HG03565 (cell line): ENCODE results near the gene L3MBTL4.

Source experiments
- ATAC-seq: cut with Tn5 transposase; IDR thresholded peaks from one replicate; pipeline ENCODE4 v1.9.1; 2021; ENCODE audit warnings: mild to moderate bottlenecking, moderate library complexity; ENCODE audit not compliant: unreplicated experiment

Gene L3MBTL4

GRCh38 chr18:6366776-6367175, 47.9 kb downstream of the L3MBTL4 start:
- no peak for ATAC-seq

GRCh38 chr18:6365385-6365784, 49.3 kb downstream of the L3MBTL4 start:
- no peak for ATAC-seq

- peak; percentile 73 for ATAC-seq
Observed at GRCh38 chr18:6363216-6363615, 51.5 kb downstream of the L3MBTL4 start.

- no peak for ATAC-seq
Observed at GRCh38 chr18:6362559-6363129, 52.1 kb downstream of the L3MBTL4 start.

GRCh38 chr18:6357668-6358067, 57.0 kb downstream of the L3MBTL4 start:
- no peak for ATAC-seq

- peak; percentile 71 for ATAC-seq
Observed at GRCh38 chr18:6355789-6356589, 58.7 kb downstream of the L3MBTL4 start.

- no peak for ATAC-seq
Observed at GRCh38 chr18:6352275-6352674, 62.4 kb downstream of the L3MBTL4 start.

- ATAC-seq: no peak
Observed at GRCh38 chr18:6342990-6343389, 71.7 kb downstream of the L3MBTL4 start.

GRCh38 chr18:6341709-6342108, 73.0 kb downstream of the L3MBTL4 start:
- ATAC-seq: no peak

GRCh38 chr18:6341303-6341702, 73.4 kb downstream of the L3MBTL4 start:
- ATAC-seq: no peak

GRCh38 chr18:6340121-6340520, 74.6 kb downstream of the L3MBTL4 start:
- no peak for ATAC-seq

GRCh38 chr18:6336239-6336638, 78.5 kb downstream of the L3MBTL4 start:
- no peak for ATAC-seq

- no peak for ATAC-seq
Observed at GRCh38 chr18:6333981-6334380, 80.7 kb downstream of the L3MBTL4 start.

- no peak for ATAC-seq
Observed at GRCh38 chr18:6331872-6332271, 82.8 kb downstream of the L3MBTL4 start.

- ATAC-seq: no peak
Observed at GRCh38 chr18:6330786-6331185, 83.9 kb downstream of the L3MBTL4 start.

GRCh38 chr18:6328621-6329010, 86.1 kb downstream of the L3MBTL4 start:
- ATAC-seq: no peak

- ATAC-seq: no peak
Observed at GRCh38 chr18:6327895-6328620, 86.7 kb downstream of the L3MBTL4 start.

- no peak for ATAC-seq
Observed at GRCh38 chr18:6327485-6327884, 87.2 kb downstream of the L3MBTL4 start.

- ATAC-seq: no peak
Observed at GRCh38 chr18:6326566-6326965, 88.1 kb downstream of the L3MBTL4 start.

GRCh38 chr18:6323319-6323889, 91.3 kb downstream of the L3MBTL4 start:
- ATAC-seq: no peak

GRCh38 chr18:6315517-6316331, 99.0 kb downstream of the L3MBTL4 start:
- no peak for ATAC-seq
